ENCODE data around the gene MVB12B.
"Not testable (repeated sequence)": the region's sequence is repeated elsewhere in the genome, so short reads cannot be mapped to it uniquely, and the experiment has no call there.

The MVB12B gene

GRCh38 chr9:126528915-126529314 is 202.3 kb downstream of the MVB12B start:
- Mint-ChIP-seq H3K36me3 (ENCODE audit: insufficient read depth) (peaks cover 9% of the 10 kb centered on the region), H3K9me3 (no peaks in the 10 kb centered on the region), H3K4me3 (no peak overlapping the region), H3K4me1 (peaks cover 7% of the 10 kb centered on the region), H3K27me3 (peaks cover 12% of the 10 kb centered on the region), H3K27ac (ENCODE audit: low read depth) (no peak overlapping the region)
- DNase-seq (ENCODE audit: low spot score in 2 of 2) = no peak
- ATAC-seq (replicated peaks; ENCODE audit: extremely low read depth, poor library complexity, severe bottlenecking) = no peak

GRCh38 chr9:126531035-126531571 is 204.5 kb downstream of the MVB12B start:
- ATAC-seq (replicated peaks; ENCODE audit: extremely low read depth, poor library complexity, severe bottlenecking) = no peak
- Mint-ChIP-seq H3K27me3 (peaks cover 29% of the 10 kb centered on the region), H3K27ac (ENCODE audit: low read depth) (no peak overlapping the region), H3K4me3 (no peak overlapping the region), H3K4me1 (no peaks in the 10 kb centered on the region), H3K36me3 (ENCODE audit: insufficient read depth) (peaks cover 5% of the 10 kb centered on the region), H3K9me3 (no peaks in the 10 kb centered on the region)
- no peak for DNase-seq (ENCODE audit: low spot score in 2 of 2)

- H3K9me3 Mint-ChIP-seq = no peaks in the 10 kb centered on the region
- no peak overlapping the region for H3K4me3 Mint-ChIP-seq
- ATAC-seq (replicated peaks; ENCODE audit: extremely low read depth, poor library complexity, severe bottlenecking) (no peak), DNase-seq (ENCODE audit: low spot score in 2 of 2) (no peak)
- H3K36me3 Mint-ChIP-seq (ENCODE audit: insufficient read depth) = peaks cover 3% of the 10 kb centered on the region
- no peaks in the 10 kb centered on the region for H3K4me1 Mint-ChIP-seq
- peaks cover 31% of the 10 kb centered on the region for H3K27me3 Mint-ChIP-seq
- H3K27ac Mint-ChIP-seq (ENCODE audit: low read depth) = no peak overlapping the region
Measured at GRCh38 chr9:126531591-126531990, 205.0 kb downstream of the MVB12B start.

- DNase-seq (ENCODE audit: low spot score in 2 of 2) (no peak), ATAC-seq (replicated peaks; ENCODE audit: extremely low read depth, poor library complexity, severe bottlenecking) (no peak)
- no peaks in the 10 kb centered on the region for H3K4me1 Mint-ChIP-seq
- peaks cover 36% of the 10 kb centered on the region for H3K27me3 Mint-ChIP-seq
- H3K27ac Mint-ChIP-seq (ENCODE audit: low read depth) = no peak overlapping the region
- H3K9me3 Mint-ChIP-seq = no peaks in the 10 kb centered on the region
- no peak overlapping the region for H3K4me3 Mint-ChIP-seq
- peaks cover 2% of the 10 kb centered on the region for H3K36me3 Mint-ChIP-seq (ENCODE audit: insufficient read depth)
Measured at GRCh38 chr9:126532019-126532462, 205.4 kb downstream of the MVB12B start.

- DNase-seq (ENCODE audit: low spot score in 2 of 2) (no peak), ATAC-seq (replicated peaks; ENCODE audit: extremely low read depth, poor library complexity, severe bottlenecking) (no peak)
- Mint-ChIP-seq H3K27me3 (peaks cover 40% of the 10 kb centered on the region), H3K4me1 (no peaks in the 10 kb centered on the region), H3K4me3 (no peak overlapping the region), H3K36me3 (ENCODE audit: insufficient read depth) (peaks cover 2% of the 10 kb centered on the region), H3K9me3 (no peaks in the 10 kb centered on the region), H3K27ac (ENCODE audit: low read depth) (no peak overlapping the region)
Measured at GRCh38 chr9:126532489-126532888, 205.9 kb downstream of the MVB12B start.

- Mint-ChIP-seq H3K9me3 (no peaks in the 10 kb centered on the region), H3K4me3 (no peak overlapping the region), H3K27me3 (peaks cover 48% of the 10 kb centered on the region), H3K27ac (ENCODE audit: low read depth) (no peak overlapping the region), H3K36me3 (ENCODE audit: insufficient read depth) (peaks cover 2% of the 10 kb centered on the region), H3K4me1 (no peaks in the 10 kb centered on the region)
- DNase-seq (ENCODE audit: low spot score in 2 of 2) (no peak), ATAC-seq (replicated peaks; ENCODE audit: extremely low read depth, poor library complexity, severe bottlenecking) (no peak)
Measured at GRCh38 chr9:126532951-126533925, 206.6 kb downstream of the MVB12B start.

GRCh38 chr9:126533926-126534310 is 207.3 kb downstream of the MVB12B start:
- DNase-seq (ENCODE audit: low spot score in 2 of 2) (no peak), ATAC-seq (replicated peaks; ENCODE audit: extremely low read depth, poor library complexity, severe bottlenecking) (no peak)
- Mint-ChIP-seq H3K9me3 (no peaks in the 10 kb centered on the region), H3K4me1 (no peaks in the 10 kb centered on the region), H3K27me3 (peaks cover 55% of the 10 kb centered on the region), H3K27ac (ENCODE audit: low read depth) (no peak overlapping the region), H3K4me3 (no peak overlapping the region), H3K36me3 (ENCODE audit: insufficient read depth) (peaks cover 2% of the 10 kb centered on the region)

GRCh38 chr9:126534431-126535186 is 208.0 kb downstream of the MVB12B start:
- no peak overlapping the region for H3K4me3 Mint-ChIP-seq
- no peaks in the 10 kb centered on the region for H3K4me1 Mint-ChIP-seq
- ATAC-seq (replicated peaks; ENCODE audit: extremely low read depth, poor library complexity, severe bottlenecking) = no peak
- no peak overlapping the region for H3K27ac Mint-ChIP-seq (ENCODE audit: low read depth)
- H3K36me3 Mint-ChIP-seq (ENCODE audit: insufficient read depth) = peaks cover 2% of the 10 kb centered on the region
- H3K9me3 Mint-ChIP-seq = no peaks in the 10 kb centered on the region
- no peak for DNase-seq (ENCODE audit: low spot score in 2 of 2)
- peaks cover 62% of the 10 kb centered on the region for H3K27me3 Mint-ChIP-seq

- no peak for DNase-seq (ENCODE audit: low spot score in 2 of 2)
- no peaks in the 10 kb centered on the region for H3K4me1 Mint-ChIP-seq
- ATAC-seq (replicated peaks; ENCODE audit: extremely low read depth, poor library complexity, severe bottlenecking) = no peak
- H3K27ac Mint-ChIP-seq (ENCODE audit: low read depth) = no peak overlapping the region
- no peak overlapping the region for H3K4me3 Mint-ChIP-seq
- H3K27me3 Mint-ChIP-seq = peaks cover 62% of the 10 kb centered on the region
- H3K36me3 Mint-ChIP-seq (ENCODE audit: insufficient read depth) = peaks cover 2% of the 10 kb centered on the region
- H3K9me3 Mint-ChIP-seq = no peaks in the 10 kb centered on the region
Measured at GRCh38 chr9:126536131-126536530, 209.5 kb downstream of the MVB12B start.

- no peak for DNase-seq (ENCODE audit: low spot score in 2 of 2)
- no peak for ATAC-seq (replicated peaks; ENCODE audit: extremely low read depth, poor library complexity, severe bottlenecking)
- H3K4me1 Mint-ChIP-seq = no peaks in the 10 kb centered on the region
- no peak overlapping the region for H3K4me3 Mint-ChIP-seq
- H3K27me3 Mint-ChIP-seq = peaks cover 62% of the 10 kb centered on the region
- peaks cover 2% of the 10 kb centered on the region for H3K36me3 Mint-ChIP-seq (ENCODE audit: insufficient read depth)
- H3K9me3 Mint-ChIP-seq = no peaks in the 10 kb centered on the region
- H3K27ac Mint-ChIP-seq (ENCODE audit: low read depth) = no peak overlapping the region
Measured at GRCh38 chr9:126536841-126537465, 210.3 kb downstream of the MVB12B start.

GRCh38 chr9:126538550-126538949 is 211.9 kb downstream of the MVB12B start:
- Mint-ChIP-seq H3K4me1 (no peaks in the 10 kb centered on the region), H3K9me3 (no peaks in the 10 kb centered on the region), H3K27me3 (peaks cover 54% of the 10 kb centered on the region), H3K27ac (ENCODE audit: low read depth) (no peak overlapping the region), H3K4me3 (no peak overlapping the region), H3K36me3 (ENCODE audit: insufficient read depth) (peaks cover 2% of the 10 kb centered on the region)
- DNase-seq (ENCODE audit: low spot score in 2 of 2) (no peak), ATAC-seq (replicated peaks; ENCODE audit: extremely low read depth, poor library complexity, severe bottlenecking) (no peak)

- ATAC-seq (replicated peaks; ENCODE audit: extremely low read depth, poor library complexity, severe bottlenecking); DNase-seq (ENCODE audit: low spot score in 2 of 2); H3K9me3 Mint-ChIP-seq; H3K4me1 Mint-ChIP-seq; H3K36me3 Mint-ChIP-seq (ENCODE audit: insufficient read depth); H3K27ac Mint-ChIP-seq (ENCODE audit: low read depth); H3K4me3 Mint-ChIP-seq: not testable (repeated sequence)
- peaks cover 37% of the 10 kb centered on the region for H3K27me3 Mint-ChIP-seq
Measured at GRCh38 chr9:126540398-126540797, 213.8 kb downstream of the MVB12B start.
